ENCODE results near the gene TMEM52. TPM values are rescaled to one million over a fixed set of nuclear protein-coding genes. Genes with fewer than 3 reads are reported as not detected.

TMEM52 gene
- total and polyA plus RNA-seq, 9 of the 15 experiments (the other 6 are each of a cell fraction or from before 2014, with no cell fraction given), result 0.37 to 22.5 (median 6.8) TPM

DNA sequence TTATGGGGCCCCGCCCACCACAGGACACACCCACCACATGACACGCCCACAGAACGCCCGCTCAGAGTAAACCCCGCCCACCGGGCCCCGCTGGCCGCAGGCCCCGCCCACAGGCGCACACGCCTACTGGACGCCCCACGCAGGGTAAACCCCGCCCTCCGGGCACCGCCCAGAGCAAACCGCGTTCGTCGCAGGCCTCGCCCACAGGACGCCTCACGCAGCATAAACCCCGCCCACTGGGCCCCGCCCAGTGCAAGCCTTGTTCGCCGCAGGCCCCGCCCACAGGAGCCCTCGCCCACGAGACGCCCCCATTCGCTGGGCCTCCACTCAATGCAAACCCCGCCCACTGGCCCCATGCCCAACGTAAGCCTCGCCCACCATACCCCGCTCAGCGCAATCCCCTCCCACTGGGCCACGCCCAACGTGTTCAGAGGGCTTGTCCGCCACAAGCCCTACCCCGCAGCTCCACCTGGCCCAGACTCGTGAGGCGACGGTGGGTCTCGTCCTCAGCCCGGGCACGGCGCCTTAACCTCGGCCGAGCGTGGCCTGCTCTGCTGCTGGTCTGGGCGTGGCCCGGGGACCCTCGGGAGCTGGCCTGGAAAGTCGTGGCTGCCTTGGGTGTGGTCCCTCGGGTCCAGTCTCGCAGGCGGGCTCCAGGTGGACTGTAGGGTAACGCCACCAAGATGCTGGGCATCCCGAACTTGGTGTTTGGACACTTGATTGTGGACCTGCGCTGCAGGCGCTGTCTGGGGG, 401 bp upstream of the TMEM52 start (continued):
- no peak for TF ChIP-seq ZBTB34 (CRISPR knock-in tag; IDR thresholded peaks at IDR 0.05)
- no peak for TF ChIP-seq MEF2D (tag; conservative IDR thresholded peaks at IDR 0.05; ENCODE audit: low read depth)
- no peak for TF ChIP-seq SMARCA4 (IDR thresholded peaks at IDR 0.05)
- no peak for TF ChIP-seq THRB (CRISPR knock-in tag; conservative IDR thresholded peaks at IDR 0.05)
- no peak for TF ChIP-seq TCF7L2 (IDR thresholded peaks at IDR 0.05; ENCODE audit: low read depth, low read length)
- no peak for TF ChIP-seq ELF2 (CRISPR knock-in tag; IDR thresholded peaks at IDR 0.05)
- TF ChIP-seq TEAD1 (CRISPR knock-in tag; IDR thresholded peaks at IDR 0.05), result 0 out of 4 replicates have a peak, but pooled peaks of 1 of the 2 experiments have one; percentile 64
- no peak for TF ChIP-seq ZFX (CRISPR knock-in tag; IDR thresholded peaks at IDR 0.05)
- TF ChIP-seq, protein P1, sequence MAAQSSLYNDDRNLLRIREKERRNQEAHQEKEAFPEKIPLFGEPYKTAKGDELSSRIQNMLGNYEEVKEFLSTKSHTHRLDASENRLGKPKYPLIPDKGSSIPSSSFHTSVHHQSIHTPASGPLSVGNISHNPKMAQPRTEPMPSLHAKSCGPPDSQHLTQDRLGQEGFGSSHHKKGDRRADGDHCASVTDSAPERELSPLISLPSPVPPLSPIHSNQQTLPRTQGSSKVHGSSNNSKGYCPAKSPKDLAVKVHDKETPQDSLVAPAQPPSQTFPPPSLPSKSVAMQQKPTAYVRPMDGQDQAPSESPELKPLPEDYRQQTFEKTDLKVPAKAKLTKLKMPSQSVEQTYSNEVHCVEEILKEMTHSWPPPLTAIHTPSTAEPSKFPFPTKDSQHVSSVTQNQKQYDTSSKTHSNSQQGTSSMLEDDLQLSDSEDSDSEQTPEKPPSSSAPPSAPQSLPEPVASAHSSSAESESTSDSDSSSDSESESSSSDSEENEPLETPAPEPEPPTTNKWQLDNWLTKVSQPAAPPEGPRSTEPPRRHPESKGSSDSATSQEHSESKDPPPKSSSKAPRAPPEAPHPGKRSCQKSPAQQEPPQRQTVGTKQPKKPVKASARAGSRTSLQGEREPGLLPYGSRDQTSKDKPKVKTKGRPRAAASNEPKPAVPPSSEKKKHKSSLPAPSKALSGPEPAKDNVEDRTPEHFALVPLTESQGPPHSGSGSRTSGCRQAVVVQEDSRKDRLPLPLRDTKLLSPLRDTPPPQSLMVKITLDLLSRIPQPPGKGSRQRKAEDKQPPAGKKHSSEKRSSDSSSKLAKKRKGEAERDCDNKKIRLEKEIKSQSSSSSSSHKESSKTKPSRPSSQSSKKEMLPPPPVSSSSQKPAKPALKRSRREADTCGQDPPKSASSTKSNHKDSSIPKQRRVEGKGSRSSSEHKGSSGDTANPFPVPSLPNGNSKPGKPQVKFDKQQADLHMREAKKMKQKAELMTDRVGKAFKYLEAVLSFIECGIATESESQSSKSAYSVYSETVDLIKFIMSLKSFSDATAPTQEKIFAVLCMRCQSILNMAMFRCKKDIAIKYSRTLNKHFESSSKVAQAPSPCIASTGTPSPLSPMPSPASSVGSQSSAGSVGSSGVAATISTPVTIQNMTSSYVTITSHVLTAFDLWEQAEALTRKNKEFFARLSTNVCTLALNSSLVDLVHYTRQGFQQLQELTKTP (IDR thresholded peaks at IDR 0.05; ENCODE audit: low read depth in 1 of 2, partially characterized antibody in 2 of 2), result no peak
- no peak for TF ChIP-seq ZNF717 (CRISPR knock-in tag; IDR thresholded peaks at IDR 0.05)

Measured in K562 (cell line).